HepG2 (cell line): Measurements from ENCODE around the gene SEC14L1. TPM values are rescaled to one million over a fixed set of nuclear protein-coding genes. Genes with fewer than 3 reads are reported as not detected.

Source experiments
- ATAC-seq: fragments of 200-7000 bp; cut with Tn5 transposase; 3 replicates; pipeline ENCODE4 v1.9.1; 2020; ENCODE audit warnings: mild to moderate bottlenecking, moderate library complexity
- BruUV-seq: library from RNA; stranded (reverse); fragments of 400-500 nt; replicated peaks from 2 replicates; lab custom pipeline; 2021; lab: Mats Ljungman, UMichigan
- CTCF ChIA-PET: fragments of 300-600 bp; formaldehyde crosslinking; extraction: SDS; loops from one replicate; lab custom pipeline; 2021; ENCODE audit warnings: low total read pairs, inconsistent platforms, low intra/inter-chr PET ratio; lab: Yijun Ruan, JAX
- POLR2A ChIA-PET: fragments of 350-600 bp; sonication (Branson Sonifier 250); formaldehyde crosslinking; loops from one replicate; lab custom pipeline; 2020; ENCODE audit warnings: antibody characterized with exemption, inconsistent platforms; lab: Yijun Ruan, JAX
- DNase-seq: peaks from one replicate; pipeline ENCODE4 v3.0.0-alpha.2; 2015; ENCODE audit warnings: low spot score
- FAIRE-seq: peaks from 3 replicates; lab custom pipeline; 2011; peaks lifted over from hg19 to GRCh38; lab: Jason Lieb, UNC
- H2AFZ ChIP-seq: one replicate; pipeline ENCODE4 v1.6.1; 2011; ENCODE audit warnings: low read length, inconsistent platforms
- H3K27ac ChIP-seq: fragments of 300-600 bp; 3 replicates; pipeline ENCODE4 v1.8.0; 2011; ENCODE audit warnings: mixed run types, mild to moderate bottlenecking, mixed read lengths, low read length, inconsistent platforms; ENCODE audit not compliant: insufficient read depth; ENCODE audit errors: extremely low read length
- H3K27me3 ChIP-seq, 2 experiments: fragments of 200-600 bp in 1 of 2; 2 replicates in 1 of 2; 3 replicates in 1 of 2; pipeline versions ENCODE4 v1.6.0 to v1.8.0; 2011; ENCODE audit warnings: low read length in 2 of 2, mild to moderate bottlenecking in 2 of 2, moderate library complexity in 2 of 2, inconsistent platforms in 1 of 2; ENCODE audit not compliant: insufficient read depth in 2 of 2, control insufficient read depth in 1 of 2
- H3K36me3 ChIP-seq, 2 experiments: fragments of 200-600 bp in 1 of 2; replicated peaks in 1 of 2; 2 replicates in 1 of 2; 3 replicates in 1 of 2; pipeline versions ENCODE4 v1.5.1 to v1.8.0; 2011; ENCODE audit warnings: low read length in 2 of 2, inconsistent platforms in 1 of 2; ENCODE audit not compliant: insufficient read depth in 2 of 2, control insufficient read depth in 1 of 2
- H3K4me1 ChIP-seq: 2 replicates; pipeline ENCODE4 v1.5.1; 2012; ENCODE audit warnings: low read length, inconsistent platforms; ENCODE audit not compliant: insufficient read depth
- H3K4me2 ChIP-seq: 2 replicates; pipeline ENCODE4 v1.6.0; 2011; ENCODE audit warnings: low read depth, low read length, inconsistent platforms
- H3K4me3 ChIP-seq, 3 experiments: fragments of 200-600 bp in 1 of 3; sonication (generic), shearing (Covaris generic) in 1 of 3; replicated peaks in 1 of 3; 2 replicates each; pipeline ENCODE4 v1.5.1; 2011 to 2016; ENCODE audit warnings: low read length in 3 of 3, inconsistent platforms in 2 of 3, low read depth in 2 of 3, mild to moderate bottlenecking in 2 of 3, control low read depth in 1 of 3, mixed read lengths in 1 of 3; ENCODE audit not compliant: insufficient read depth in 1 of 3
- H3K79me2 ChIP-seq: one replicate; pipeline ENCODE4 v1.6.1; 2011; ENCODE audit warnings: low read length, inconsistent platforms; ENCODE audit not compliant: insufficient read depth
- H3K9ac ChIP-seq: 2 replicates; pipeline ENCODE4 v1.6.0; 2011; ENCODE audit warnings: mild to moderate bottlenecking, low read depth, low read length, inconsistent platforms; ENCODE audit not compliant: insufficient read depth
- H3K9me3 ChIP-seq: 2 replicates; pipeline ENCODE4 v1.5.1; 2012; ENCODE audit warnings: mild to moderate bottlenecking, low read length
- H4K20me1 ChIP-seq: 2 replicates; pipeline ENCODE4 v1.6.0; 2011; ENCODE audit warnings: inconsistent platforms, mild to moderate bottlenecking, low read length, moderate library complexity; ENCODE audit not compliant: insufficient read depth
- NONO ChIP-seq, 2 experiments: fragments of 450-650 bp in 1 of 2; sonication (generic) in 1 of 2; formaldehyde crosslinking in 1 of 2; IDR thresholded peaks in 1 of 2; conservative IDR thresholded peaks in 1 of 2; 2 replicates each; pipeline versions ENCODE4 v1.6.1 to v1.8.0; 2017 to 2022; ENCODE audit warnings: mild to moderate bottlenecking in 1 of 2, missing genetic modification reagents in 1 of 2, moderate library complexity in 1 of 2
- PHF5A ChIP-seq: IDR thresholded peaks from one replicate; pipeline ENCODE4 v1.6.1; 2018; ENCODE audit warnings: low read depth, missing genetic modification reagents; ENCODE audit not compliant: unreplicated experiment
- ZNF496 ChIP-seq: sonication (generic); formaldehyde crosslinking; IDR thresholded peaks from 2 replicates; pipeline ENCODE4 v1.8.1; 2023; ENCODE audit warnings: mild to moderate bottlenecking, moderate library complexity, missing genetic modification reagents; ENCODE audit not compliant: insufficient replicate concordance
- ZNF510 ChIP-seq: sonication (generic); formaldehyde crosslinking; IDR thresholded peaks from 2 replicates; pipeline ENCODE4 v1.4.0; 2020; ENCODE audit warnings: low read depth, mild to moderate bottlenecking, missing genetic modification reagents
- ZNF790 ChIP-seq: sonication (generic); formaldehyde crosslinking; IDR thresholded peaks from 2 replicates; pipeline ENCODE4 v1.8.0; 2022; ENCODE audit warnings: missing genetic modification reagents, mild to moderate bottlenecking, borderline replicate concordance
- WGBS: methylation state at CpG from one replicate; pipeline ENCODE4 v1.1.6; 2017; ENCODE audit warnings: low lambda C conversion rate; 5-methylcytosine and 5-hydroxymethylcytosine counted together
- in situ Hi-C: cut with HindIII; loops from 2 replicates; pipeline ENCODE4 v1.10.0; 2017; ENCODE audit warnings: low pct_unique_long_range_greater_than_20kb; ENCODE audit not compliant: extremely low pct_ligation_motif_present
- intact Hi-C: fragments of 100-400 bp; cut with micrococcal nuclease; formaldehyde crosslinking; loops from one replicate; pipeline ENCODE4 v1.10.0; 2022; ENCODE audit not compliant: unreplicated experiment
- polyA plus RNA-seq, 8 experiments: library from polyadenylated mRNA; depleted of rRNA in 3 of 8; stranded (reverse) in 7 of 8; unstranded in 1 of 8; fragments of >200 nt; fragmentation: Illumina TruSeq in 4 of 8; extraction: Trizol in 4 of 8; gene quantifications; 2 replicates each; pipeline versions ENCODE4 v1.2.1 to v1.2.3, GENCODE V29; 2011 to 2016; ENCODE audit warnings: low read depth in 4 of 8, missing spikeins in 1 of 8, mixed read lengths in 1 of 8; ENCODE audit not compliant: insufficient read depth in 1 of 8
- total RNA-seq, 5 experiments: library from RNA; depleted of rRNA; stranded (reverse); fragments of >200 nt; fragmentation: Illumina TruSeq; extraction: Trizol; gene quantifications; 2 replicates each; pipeline ENCODE4 v1.2.3, GENCODE V29; 2016; ENCODE audit warnings: low read depth in 1 of 5
- TF ChIP-seq, protein P1 (sequence below): sonication (generic); formaldehyde crosslinking; IDR thresholded peaks from 2 replicates; pipeline ENCODE4 v1.4.0; 2020; ENCODE audit warnings: missing genetic modification reagents, borderline replicate concordance
- TF ChIP-seq, protein P2 (sequence below): sonication (generic); formaldehyde crosslinking; IDR thresholded peaks from 2 replicates; pipeline ENCODE4 v1.4.0; 2020; ENCODE audit warnings: missing genetic modification reagents
- TF ChIP-seq, protein P3 (sequence below): sonication (generic); formaldehyde crosslinking; IDR thresholded peaks from 2 replicates; pipeline ENCODE4 v1.4.0; 2020; ENCODE audit warnings: missing genetic modification reagents

The SEC14L1 gene
- total and polyA plus RNA-seq, 2 of the 13 experiments (the other 11 are each of a cell fraction or from before 2014, with no cell fraction given): 26.3 to 43.9 TPM

DNA sequence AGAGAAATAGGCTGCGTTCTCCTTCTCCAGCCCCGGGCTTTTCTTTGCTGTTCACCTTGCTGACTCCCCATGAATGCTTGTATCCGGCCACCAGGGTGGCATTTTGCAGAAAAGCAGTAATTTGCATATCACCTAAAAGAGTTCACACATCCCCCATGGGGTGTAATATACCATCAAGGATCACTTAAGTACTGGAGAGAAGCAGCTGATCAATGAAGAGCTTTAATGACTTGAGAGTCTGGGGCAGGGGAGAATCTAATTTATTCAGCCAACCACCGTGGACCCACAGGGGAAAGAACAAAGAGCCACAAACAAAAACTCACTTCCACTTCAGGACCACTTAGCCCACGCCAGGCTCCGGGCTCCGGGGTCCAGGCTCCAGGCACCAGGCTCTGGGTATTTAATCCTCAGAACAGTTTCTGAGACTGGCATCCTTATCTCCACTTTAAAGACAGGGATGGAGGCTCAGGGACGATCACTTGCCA is 33.9 kb upstream of the SEC14L1 start:
- in situ Hi-C loops: no loop called here

More for the DNA sequence above, 33.9 kb upstream of the SEC14L1 start:
- Histone ChIP-seq H3K4me2 (no peak overlapping the region), H3K27me3 (no peaks in the 10 kb centered on the region), H3K27ac (no peak overlapping the region), H2AFZ (no peak overlapping the region), H3K9me3 (no peaks in the 10 kb centered on the region), H3K79me2 (no peaks in the 10 kb centered on the region), H3K4me3 (no peak overlapping the region)
- ATAC-seq: no peak
- TF ChIP-seq, protein P1, sequence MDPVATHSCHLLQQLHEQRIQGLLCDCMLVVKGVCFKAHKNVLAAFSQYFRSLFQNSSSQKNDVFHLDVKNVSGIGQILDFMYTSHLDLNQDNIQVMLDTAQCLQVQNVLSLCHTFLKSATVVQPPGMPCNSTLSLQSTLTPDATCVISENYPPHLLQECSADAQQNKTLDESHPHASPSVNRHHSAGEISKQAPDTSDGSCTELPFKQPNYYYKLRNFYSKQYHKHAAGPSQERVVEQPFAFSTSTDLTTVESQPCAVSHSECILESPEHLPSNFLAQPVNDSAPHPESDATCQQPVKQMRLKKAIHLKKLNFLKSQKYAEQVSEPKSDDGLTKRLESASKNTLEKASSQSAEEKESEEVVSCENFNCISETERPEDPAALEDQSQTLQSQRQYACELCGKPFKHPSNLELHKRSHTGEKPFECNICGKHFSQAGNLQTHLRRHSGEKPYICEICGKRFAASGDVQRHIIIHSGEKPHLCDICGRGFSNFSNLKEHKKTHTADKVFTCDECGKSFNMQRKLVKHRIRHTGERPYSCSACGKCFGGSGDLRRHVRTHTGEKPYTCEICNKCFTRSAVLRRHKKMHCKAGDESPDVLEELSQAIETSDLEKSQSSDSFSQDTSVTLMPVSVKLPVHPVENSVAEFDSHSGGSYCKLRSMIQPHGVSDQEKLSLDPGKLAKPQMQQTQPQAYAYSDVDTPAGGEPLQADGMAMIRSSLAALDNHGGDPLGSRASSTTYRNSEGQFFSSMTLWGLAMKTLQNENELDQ: no peak
- TF ChIP-seq NONO (IDR thresholded peaks at IDR 0.05): no peak
- no peak for TF ChIP-seq NONO (CRISPR knock-in tag; conservative IDR thresholded peaks at IDR 0.05)
- TF ChIP-seq PHF5A (CRISPR knock-in tag): no peak
- TF ChIP-seq ZNF790 (CRISPR knock-in tag): no peak
- TF ChIP-seq, protein P2, sequence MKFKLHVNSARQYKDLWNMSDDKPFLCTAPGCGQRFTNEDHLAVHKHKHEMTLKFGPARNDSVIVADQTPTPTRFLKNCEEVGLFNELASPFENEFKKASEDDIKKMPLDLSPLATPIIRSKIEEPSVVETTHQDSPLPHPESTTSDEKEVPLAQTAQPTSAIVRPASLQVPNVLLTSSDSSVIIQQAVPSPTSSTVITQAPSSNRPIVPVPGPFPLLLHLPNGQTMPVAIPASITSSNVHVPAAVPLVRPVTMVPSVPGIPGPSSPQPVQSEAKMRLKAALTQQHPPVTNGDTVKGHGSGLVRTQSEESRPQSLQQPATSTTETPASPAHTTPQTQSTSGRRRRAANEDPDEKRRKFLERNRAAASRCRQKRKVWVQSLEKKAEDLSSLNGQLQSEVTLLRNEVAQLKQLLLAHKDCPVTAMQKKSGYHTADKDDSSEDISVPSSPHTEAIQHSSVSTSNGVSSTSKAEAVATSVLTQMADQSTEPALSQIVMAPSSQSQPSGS (CRISPR knock-in tag): no peak
- no peak for TF ChIP-seq ZNF510
- TF ChIP-seq, protein P3, sequence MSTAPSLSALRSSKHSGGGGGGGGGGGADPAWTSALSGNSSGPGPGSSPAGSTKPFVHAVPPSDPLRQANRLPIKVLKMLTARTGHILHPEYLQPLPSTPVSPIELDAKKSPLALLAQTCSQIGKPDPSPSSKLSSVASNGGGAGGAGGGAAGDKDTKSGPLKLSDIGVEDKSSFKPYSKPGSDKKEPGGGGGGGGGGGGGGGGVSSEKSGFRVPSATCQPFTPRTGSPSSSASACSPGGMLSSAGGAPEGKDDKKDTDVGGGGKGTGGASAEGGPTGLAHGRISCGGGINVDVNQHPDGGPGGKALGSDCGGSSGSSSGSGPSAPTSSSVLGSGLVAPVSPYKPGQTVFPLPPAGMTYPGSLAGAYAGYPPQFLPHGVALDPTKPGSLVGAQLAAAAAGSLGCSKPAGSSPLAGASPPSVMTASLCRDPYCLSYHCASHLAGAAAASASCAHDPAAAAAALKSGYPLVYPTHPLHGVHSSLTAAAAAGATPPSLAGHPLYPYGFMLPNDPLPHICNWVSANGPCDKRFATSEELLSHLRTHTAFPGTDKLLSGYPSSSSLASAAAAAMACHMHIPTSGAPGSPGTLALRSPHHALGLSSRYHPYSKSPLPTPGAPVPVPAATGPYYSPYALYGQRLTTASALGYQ (CRISPR knock-in tag): no peak
- no peak for TF ChIP-seq ZNF496 (CRISPR knock-in tag)
- TF ChIP-seq, all 625 proteins: peak for 0
- no peak for DNase-seq
- CTCF ChIA-PET: no interaction called here
- no peaks in the 10 kb centered on the region for H3K36me3 ChIP-seq
- H4K20me1 ChIP-seq: no peaks in the 10 kb centered on the region
- POLR2A ChIA-PET: no interaction called here
- WGBS: 92% methylated on average over 8 of the region's 8 CpGs
- BruUV-seq: no TSS peak
- H3K9ac ChIP-seq: no peak overlapping the region
- peaks cover 86% of the 10 kb centered on the region for H3K4me1 ChIP-seq
- FAIRE-seq: no peak
- intact Hi-C loops: no loop called here
